HG02970 (cell line): ENCODE results near the gene PAXX.

Source experiments
- ATAC-seq: cut with Tn5 transposase; IDR thresholded peaks from one replicate; pipeline ENCODE4 v1.9.1; 2021; ENCODE audit warnings: mild to moderate bottlenecking, moderate library complexity, moderate number of reproducible peaks; ENCODE audit not compliant: unreplicated experiment, low FRiP score

Gene PAXX

GRCh38 chr9:136980669-136981478 lies 11.3 kb upstream of the PAXX start:
- no peak for ATAC-seq

- ATAC-seq = no peak
Observed at GRCh38 chr9:136981588-136982231, 10.5 kb upstream of the PAXX start.

- no peak for ATAC-seq
Observed at GRCh38 chr9:136982232-136983051, 9.8 kb upstream of the PAXX start, which contains the start of gene LCNL1. Gene LCNL1, plus strand, starts transcription at chr9:136982993. Its CDS starts 594 bp downstream, at chr9:136983587.

GRCh38 chr9:136983167-136983566 lies 9.1 kb upstream of the PAXX start:
- no peak for ATAC-seq

GRCh38 chr9:136983656-136984314 lies 8.4 kb upstream of the PAXX start:
- no peak for ATAC-seq

GRCh38 chr9:136984464-136985026 lies 7.7 kb upstream of the PAXX start:
- ATAC-seq = no peak

- ATAC-seq = no peak
Observed at GRCh38 chr9:136985027-136985602, 7.1 kb upstream of the PAXX start.

- ATAC-seq = no peak
Observed at GRCh38 chr9:136985853-136986252, 6.4 kb upstream of the PAXX start.

GRCh38 chr9:136988872-136989271 lies 3.4 kb upstream of the PAXX start:
- ATAC-seq = no peak

GRCh38 chr9:136990242-136990911 lies 1.8 kb upstream of the PAXX start:
- no peak for ATAC-seq

- no peak for ATAC-seq
Observed at GRCh38 chr9:136992819-136993369, 672 bp downstream of the PAXX start.

- ATAC-seq = no peak
Observed at GRCh38 chr9:136994180-136994887, 2.1 kb downstream of the PAXX start.

- ATAC-seq = no peak
Observed at GRCh38 chr9:136994888-136995230, 2.6 kb downstream of the PAXX start.

GRCh38 chr9:136995362-136995761 lies 3.1 kb downstream of the PAXX start:
- ATAC-seq = no peak

GRCh38 chr9:136995772-136996311 lies 3.6 kb downstream of the PAXX start:
- ATAC-seq = no peak

GRCh38 chr9:136996361-136997292 lies 4.4 kb downstream of the PAXX start, which contains the start of gene CLIC3:
Gene CLIC3, minus strand, starts transcription at chr9:136996568. Its CDS starts 25 bp downstream, at chr9:136996543.
- no peak for ATAC-seq

- ATAC-seq = no peak
Observed at GRCh38 chr9:136997371-136997770, 5.1 kb downstream of the PAXX start.
